ENCODE data around the gene CA10.

CA10 gene

DNA sequence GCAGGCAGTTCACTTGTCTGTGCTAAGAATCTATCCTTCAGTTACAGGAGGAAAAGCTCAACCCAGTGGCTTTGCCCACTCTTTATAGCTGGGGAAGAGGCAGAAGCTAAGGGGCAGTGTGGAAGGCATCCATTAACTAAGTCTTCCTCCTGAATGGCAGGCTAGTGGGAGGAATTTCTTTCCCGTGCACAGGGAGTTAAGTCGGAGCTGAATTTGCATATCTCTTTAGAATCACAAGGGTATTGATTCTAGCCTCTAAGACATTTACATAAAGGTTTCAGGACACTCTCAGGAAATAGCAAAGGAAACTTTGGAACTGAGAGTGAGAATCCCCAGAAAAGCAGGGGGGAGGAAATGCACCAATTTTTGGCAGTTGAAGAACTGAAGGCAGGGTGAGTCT is 245.6 kb downstream of the CA10 start (continued):
- TF ChIP-seq, protein P1, sequence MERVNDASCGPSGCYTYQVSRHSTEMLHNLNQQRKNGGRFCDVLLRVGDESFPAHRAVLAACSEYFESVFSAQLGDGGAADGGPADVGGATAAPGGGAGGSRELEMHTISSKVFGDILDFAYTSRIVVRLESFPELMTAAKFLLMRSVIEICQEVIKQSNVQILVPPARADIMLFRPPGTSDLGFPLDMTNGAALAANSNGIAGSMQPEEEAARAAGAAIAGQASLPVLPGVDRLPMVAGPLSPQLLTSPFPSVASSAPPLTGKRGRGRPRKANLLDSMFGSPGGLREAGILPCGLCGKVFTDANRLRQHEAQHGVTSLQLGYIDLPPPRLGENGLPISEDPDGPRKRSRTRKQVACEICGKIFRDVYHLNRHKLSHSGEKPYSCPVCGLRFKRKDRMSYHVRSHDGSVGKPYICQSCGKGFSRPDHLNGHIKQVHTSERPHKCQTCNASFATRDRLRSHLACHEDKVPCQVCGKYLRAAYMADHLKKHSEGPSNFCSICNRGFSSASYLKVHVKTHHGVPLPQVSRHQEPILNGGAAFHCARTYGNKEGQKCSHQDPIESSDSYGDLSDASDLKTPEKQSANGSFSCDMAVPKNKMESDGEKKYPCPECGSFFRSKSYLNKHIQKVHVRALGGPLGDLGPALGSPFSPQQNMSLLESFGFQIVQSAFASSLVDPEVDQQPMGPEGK (CRISPR knock-in tag; IDR thresholded peaks at IDR 0.05; ENCODE audit: borderline replicate concordance), result no peak
- TF ChIP-seq TCF4 (CRISPR knock-in tag; IDR thresholded peaks at IDR 0.05; ENCODE audit: borderline replicate concordance), result no peak

DNA sequence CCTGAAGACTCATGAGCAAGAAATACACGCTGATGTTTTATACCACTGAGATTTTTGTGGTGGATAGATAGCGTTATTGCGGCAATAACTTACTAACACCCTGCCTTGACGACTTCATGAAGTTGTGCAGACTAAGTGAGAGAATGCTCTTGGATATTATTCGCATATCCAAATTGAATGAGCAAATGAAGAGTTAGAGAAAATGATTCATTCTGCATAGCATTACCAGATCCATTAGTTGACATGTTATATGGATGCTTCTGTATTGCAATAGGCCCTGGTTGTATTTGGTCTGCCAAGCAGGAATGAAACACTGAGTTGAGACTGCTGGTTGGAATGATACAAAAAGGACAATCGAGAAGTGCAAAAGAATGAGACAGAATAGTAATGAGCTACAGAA is 247.3 kb downstream of the CA10 start:
- no peak for ATAC-seq
- TF ChIP-seq ZFP30 (CRISPR knock-in tag; IDR thresholded peaks at IDR 0.05), result no peak
- no peak for TF ChIP-seq ZFP3 (CRISPR knock-in tag; IDR thresholded peaks at IDR 0.05)
- TF ChIP-seq PPARA (CRISPR knock-in tag; IDR thresholded peaks at IDR 0.05; ENCODE audit: borderline replicate concordance), result no peak
- no peak for TF ChIP-seq CSDC2 (CRISPR knock-in tag; IDR thresholded peaks at IDR 0.05)
- TF ChIP-seq, protein P2, sequence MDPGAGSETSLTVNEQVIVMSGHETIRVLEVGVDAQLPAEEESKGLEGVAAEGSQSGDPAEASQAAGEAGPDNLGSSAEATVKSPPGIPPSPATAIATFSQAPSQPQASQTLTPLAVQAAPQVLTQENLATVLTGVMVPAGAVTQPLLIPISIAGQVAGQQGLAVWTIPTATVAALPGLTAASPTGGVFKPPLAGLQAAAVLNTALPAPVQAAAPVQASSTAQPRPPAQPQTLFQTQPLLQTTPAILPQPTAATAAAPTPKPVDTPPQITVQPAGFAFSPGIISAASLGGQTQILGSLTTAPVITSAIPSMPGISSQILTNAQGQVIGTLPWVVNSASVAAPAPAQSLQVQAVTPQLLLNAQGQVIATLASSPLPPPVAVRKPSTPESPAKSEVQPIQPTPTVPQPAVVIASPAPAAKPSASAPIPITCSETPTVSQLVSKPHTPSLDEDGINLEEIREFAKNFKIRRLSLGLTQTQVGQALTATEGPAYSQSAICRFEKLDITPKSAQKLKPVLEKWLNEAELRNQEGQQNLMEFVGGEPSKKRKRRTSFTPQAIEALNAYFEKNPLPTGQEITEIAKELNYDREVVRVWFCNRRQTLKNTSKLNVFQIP (CRISPR knock-in tag; IDR thresholded peaks at IDR 0.05; ENCODE audit: borderline replicate concordance, low read depth), result no peak
- no peak for TF ChIP-seq OSR1 (CRISPR knock-in tag; IDR thresholded peaks at IDR 0.05)
- no peak for TF ChIP-seq ZNF565 (CRISPR knock-in tag; conservative IDR thresholded peaks at IDR 0.05; ENCODE audit: low read depth)
- TF ChIP-seq ESRRG (CRISPR knock-in tag; IDR thresholded peaks at IDR 0.05), result no peak
- no peak for TF ChIP-seq ISL1 (CRISPR knock-in tag; IDR thresholded peaks at IDR 0.05)
- no peak for TF ChIP-seq TOX (CRISPR knock-in tag; IDR thresholded peaks at IDR 0.05; ENCODE audit: borderline replicate concordance)
- TF ChIP-seq, protein P3, sequence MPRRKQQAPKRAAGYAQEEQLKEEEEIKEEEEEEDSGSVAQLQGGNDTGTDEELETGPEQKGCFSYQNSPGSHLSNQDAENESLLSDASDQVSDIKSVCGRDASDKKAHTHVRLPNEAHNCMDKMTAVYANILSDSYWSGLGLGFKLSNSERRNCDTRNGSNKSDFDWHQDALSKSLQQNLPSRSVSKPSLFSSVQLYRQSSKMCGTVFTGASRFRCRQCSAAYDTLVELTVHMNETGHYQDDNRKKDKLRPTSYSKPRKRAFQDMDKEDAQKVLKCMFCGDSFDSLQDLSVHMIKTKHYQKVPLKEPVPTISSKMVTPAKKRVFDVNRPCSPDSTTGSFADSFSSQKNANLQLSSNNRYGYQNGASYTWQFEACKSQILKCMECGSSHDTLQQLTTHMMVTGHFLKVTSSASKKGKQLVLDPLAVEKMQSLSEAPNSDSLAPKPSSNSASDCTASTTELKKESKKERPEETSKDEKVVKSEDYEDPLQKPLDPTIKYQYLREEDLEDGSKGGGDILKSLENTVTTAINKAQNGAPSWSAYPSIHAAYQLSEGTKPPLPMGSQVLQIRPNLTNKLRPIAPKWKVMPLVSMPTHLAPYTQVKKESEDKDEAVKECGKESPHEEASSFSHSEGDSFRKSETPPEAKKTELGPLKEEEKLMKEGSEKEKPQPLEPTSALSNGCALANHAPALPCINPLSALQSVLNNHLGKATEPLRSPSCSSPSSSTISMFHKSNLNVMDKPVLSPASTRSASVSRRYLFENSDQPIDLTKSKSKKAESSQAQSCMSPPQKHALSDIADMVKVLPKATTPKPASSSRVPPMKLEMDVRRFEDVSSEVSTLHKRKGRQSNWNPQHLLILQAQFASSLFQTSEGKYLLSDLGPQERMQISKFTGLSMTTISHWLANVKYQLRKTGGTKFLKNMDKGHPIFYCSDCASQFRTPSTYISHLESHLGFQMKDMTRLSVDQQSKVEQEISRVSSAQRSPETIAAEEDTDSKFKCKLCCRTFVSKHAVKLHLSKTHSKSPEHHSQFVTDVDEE (CRISPR knock-in tag; IDR thresholded peaks at IDR 0.05), result no peak
- TF ChIP-seq, protein P1 (CRISPR knock-in tag; IDR thresholded peaks at IDR 0.05; ENCODE audit: borderline replicate concordance), result no peak
- TF ChIP-seq RARB (CRISPR knock-in tag; IDR thresholded peaks at IDR 0.05), result no peak

DNA sequence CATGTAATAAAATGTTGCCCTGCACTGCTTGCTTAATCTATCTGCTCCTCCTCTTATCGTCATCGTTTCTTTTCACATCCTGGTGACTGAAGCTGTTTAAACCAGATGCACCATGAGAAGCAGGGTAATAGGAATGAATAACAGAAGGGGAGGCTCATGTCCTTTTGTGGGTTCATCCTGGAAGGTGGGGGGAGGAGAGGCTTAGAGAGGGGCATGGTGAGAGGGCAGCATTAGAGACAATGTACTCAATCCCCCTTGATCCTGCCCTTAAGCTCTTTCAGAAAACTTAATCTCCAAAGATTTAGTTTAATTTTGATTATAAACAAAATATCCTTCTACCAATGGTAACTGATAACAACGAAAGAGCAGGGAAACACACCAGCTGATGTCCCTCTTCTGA is 248.5 kb downstream of the CA10 start:
- ATAC-seq, result no peak
- no peak for TF ChIP-seq SNAI2 (CRISPR knock-in tag; IDR thresholded peaks at IDR 0.05)
- TF ChIP-seq, protein P4, sequence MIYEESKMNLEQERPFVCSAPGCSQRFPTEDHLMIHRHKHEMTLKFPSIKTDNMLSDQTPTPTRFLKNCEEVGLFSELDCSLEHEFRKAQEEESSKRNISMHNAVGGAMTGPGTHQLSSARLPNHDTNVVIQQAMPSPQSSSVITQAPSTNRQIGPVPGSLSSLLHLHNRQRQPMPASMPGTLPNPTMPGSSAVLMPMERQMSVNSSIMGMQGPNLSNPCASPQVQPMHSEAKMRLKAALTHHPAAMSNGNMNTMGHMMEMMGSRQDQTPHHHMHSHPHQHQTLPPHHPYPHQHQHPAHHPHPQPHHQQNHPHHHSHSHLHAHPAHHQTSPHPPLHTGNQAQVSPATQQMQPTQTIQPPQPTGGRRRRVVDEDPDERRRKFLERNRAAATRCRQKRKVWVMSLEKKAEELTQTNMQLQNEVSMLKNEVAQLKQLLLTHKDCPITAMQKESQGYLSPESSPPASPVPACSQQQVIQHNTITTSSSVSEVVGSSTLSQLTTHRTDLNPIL (CRISPR knock-in tag; IDR thresholded peaks at IDR 0.05; ENCODE audit: low read depth), result no peak
- TF ChIP-seq TOX (CRISPR knock-in tag; IDR thresholded peaks at IDR 0.05; ENCODE audit: borderline replicate concordance), result no peak
- TF ChIP-seq, protein P1 (CRISPR knock-in tag; IDR thresholded peaks at IDR 0.05; ENCODE audit: borderline replicate concordance), result no peak
- TF ChIP-seq, protein P5, sequence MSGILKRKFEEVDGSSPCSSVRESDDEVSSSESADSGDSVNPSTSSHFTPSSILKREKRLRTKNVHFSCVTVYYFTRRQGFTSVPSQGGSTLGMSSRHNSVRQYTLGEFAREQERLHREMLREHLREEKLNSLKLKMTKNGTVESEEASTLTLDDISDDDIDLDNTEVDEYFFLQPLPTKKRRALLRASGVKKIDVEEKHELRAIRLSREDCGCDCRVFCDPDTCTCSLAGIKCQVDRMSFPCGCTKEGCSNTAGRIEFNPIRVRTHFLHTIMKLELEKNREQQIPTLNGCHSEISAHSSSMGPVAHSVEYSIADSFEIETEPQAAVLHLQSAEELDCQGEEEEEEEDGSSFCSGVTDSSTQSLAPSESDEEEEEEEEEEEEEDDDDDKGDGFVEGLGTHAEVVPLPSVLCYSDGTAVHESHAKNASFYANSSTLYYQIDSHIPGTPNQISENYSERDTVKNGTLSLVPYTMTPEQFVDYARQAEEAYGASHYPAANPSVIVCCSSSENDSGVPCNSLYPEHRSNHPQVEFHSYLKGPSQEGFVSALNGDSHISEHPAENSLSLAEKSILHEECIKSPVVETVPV (CRISPR knock-in tag; IDR thresholded peaks at IDR 0.05), result no peak
- TF ChIP-seq ZNF8 (CRISPR knock-in tag; IDR thresholded peaks at IDR 0.05), result no peak
